PC-3 (cell line): ENCODE measurements around the gene CFAP54. TPM values are rescaled to one million over a fixed set of nuclear protein-coding genes. Genes with fewer than 3 reads are reported as not detected.

Experiments
- ATAC-seq: fragments of 200-7000 bp; cut with Tn5 transposase; 2 replicates; pipeline ENCODE4 v1.9.1; 2020; ENCODE audit warnings: mild to moderate bottlenecking, moderate library complexity
- BruUV-seq: library from RNA; stranded (reverse); fragments of 400-500 nt; replicated peaks from 2 replicates; lab custom pipeline; 2021; lab: Mats Ljungman, UMichigan
- CTCF ChIA-PET: fragments of 300-600 bp; sonication (Branson Sonifier 250); formaldehyde crosslinking; loops from one replicate; lab custom pipeline; 2022; ENCODE audit warnings: antibody characterized with exemption; lab: Charles Lee
- POLR2A ChIA-PET: fragments of 300-600 bp; sonication (Branson Sonifier 250); formaldehyde crosslinking; loops from one replicate; lab custom pipeline; 2022; ENCODE audit warnings: antibody characterized with exemption; ENCODE audit not compliant: unreplicated experiment; lab: Charles Lee
- DNase-seq: peaks from one replicate; pipeline ENCODE4 v3.0.0-alpha.2; 2015
- H2AFZ ChIP-seq: fragments of 300-600 bp; sonication (generic); 2 replicates; pipeline ENCODE4 v1.6.0; 2016; ENCODE audit warnings: antibody characterized with exemption, low read length
- H3F3A ChIP-seq: fragments of 300-600 bp; sonication (generic); one replicate; pipeline ENCODE4 v1.6.0; 2017; ENCODE audit warnings: antibody characterized with exemption, low read length, control low read depth, mild to moderate bottlenecking; ENCODE audit not compliant: unreplicated experiment
- H3K27ac ChIP-seq: fragments of 300-600 bp; sonication (generic); 2 replicates; pipeline ENCODE4 v1.5.1; 2016; ENCODE audit warnings: mild to moderate bottlenecking, low read length
- H3K27me3 ChIP-seq: fragments of 300-600 bp; sonication (generic); 2 replicates; pipeline ENCODE4 v1.6.1; 2016; ENCODE audit warnings: low read length, mixed read lengths
- H3K36me3 ChIP-seq: fragments of 300-600 bp; sonication (generic); 2 replicates; pipeline ENCODE4 v1.6.1; 2016; ENCODE audit warnings: low read depth, mixed run types, low read length, mixed read lengths
- H3K4me1 ChIP-seq: fragments of 300-600 bp; sonication (generic); 2 replicates; pipeline ENCODE4 v1.5.1; 2016; ENCODE audit warnings: low read length; ENCODE audit not compliant: insufficient read depth
- H3K4me2 ChIP-seq: fragments of 300-600 bp; sonication (generic); 2 replicates; pipeline ENCODE4 v1.6.0; 2016; ENCODE audit warnings: low read length
- H3K4me3 ChIP-seq: fragments of 300-600 bp; sonication (generic); 2 replicates; pipeline ENCODE4 v1.5.1; 2016; ENCODE audit warnings: mild to moderate bottlenecking, low read length, mixed read lengths
- H3K79me2 ChIP-seq: fragments of 300-600 bp; sonication (generic); 2 replicates; pipeline ENCODE4 v1.6.1; 2017; ENCODE audit warnings: low read length, mixed read lengths
- H3K9ac ChIP-seq: fragments of 300-600 bp; sonication (generic); 2 replicates; pipeline ENCODE4 v1.6.0; 2016; ENCODE audit warnings: mild to moderate bottlenecking, low read length
- H3K9me2 ChIP-seq: fragments of 300-600 bp; sonication (generic); replicated peaks from 2 replicates; pipeline ENCODE4 v1.6.1; 2016; ENCODE audit warnings: mixed run types, low read length, mixed read lengths
- H3K9me3 ChIP-seq: fragments of 300-600 bp; sonication (generic); 2 replicates; pipeline ENCODE4 v1.6.1; 2016; ENCODE audit warnings: low read length, mixed read lengths
- H4K20me1 ChIP-seq: fragments of 300-600 bp; sonication (generic); 2 replicates; pipeline ENCODE4 v1.6.1; 2016; ENCODE audit warnings: low read length, mixed read lengths
- EZH2 ChIP-seq: fragments of 300-600 bp; sonication (generic); IDR thresholded peaks from one replicate; pipeline ENCODE4 v1.6.1; 2017; ENCODE audit warnings: antibody characterized with exemption, mild to moderate bottlenecking, low read length; ENCODE audit not compliant: unreplicated experiment
- EZH2phosphoT487 ChIP-seq: fragments of 300-600 bp; sonication (generic); IDR thresholded peaks from 2 replicates; pipeline ENCODE4 v1.6.1; 2018; ENCODE audit warnings: mild to moderate bottlenecking, antibody characterized with exemption, low read length, borderline replicate concordance
- intact Hi-C: fragments of 100-400 bp; cut with micrococcal nuclease; formaldehyde crosslinking; loops from 2 replicates; pipeline ENCODE4 v1.9.0; 2023
- total RNA-seq: library from RNA; depleted of rRNA; stranded (reverse); fragments of >200 nt; gene quantifications from 2 replicates; pipeline ENCODE4 v1.2.3, GENCODE V29; 2014
- TF ChIP-seq, protein P1 (sequence below): fragments of 300-600 bp; sonication (generic); conservative IDR thresholded peaks from 2 replicates; pipeline ENCODE4 v1.5.1; 2017; ENCODE audit warnings: antibody characterized with exemption, low read depth, mild to moderate bottlenecking, low read length

CFAP54 gene
- total RNA-seq, 1 experiment from 2014 or later: 0.77 TPM

DNA sequence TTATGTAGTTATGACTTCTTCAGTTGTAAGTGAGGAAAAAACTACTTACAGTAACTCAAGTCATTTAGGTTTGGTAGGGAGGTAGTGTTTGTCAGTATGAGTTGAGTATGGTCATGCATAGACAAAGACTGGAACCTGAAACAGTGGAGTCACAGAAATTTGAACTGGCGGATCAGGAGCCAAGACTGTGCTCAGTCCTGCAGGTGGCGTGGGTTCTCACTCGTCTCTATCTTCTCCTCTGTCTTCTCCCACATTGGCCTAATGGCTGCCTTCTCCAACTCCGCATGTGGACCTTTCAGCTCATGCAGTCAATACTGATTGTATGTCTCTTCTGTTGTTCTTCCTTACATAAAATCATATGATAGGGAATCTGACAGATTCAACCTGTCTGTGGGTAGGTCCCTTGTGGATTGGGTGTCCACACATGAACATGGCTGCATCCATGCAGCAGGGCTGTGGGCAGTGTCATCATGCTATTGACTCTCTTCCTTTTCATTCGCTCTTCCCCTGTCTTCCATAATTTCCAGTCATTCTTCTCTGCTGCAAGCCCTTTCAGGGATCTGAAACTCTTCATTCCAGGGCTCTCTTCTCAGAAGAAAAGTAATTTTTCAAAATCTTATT, 338.9 kb downstream of the CFAP54 start:
- H4K20me1 ChIP-seq: no peaks in the 10 kb centered on the region
- no peaks in the 10 kb centered on the region for H3K9me3 ChIP-seq
- intact Hi-C loops: no loop called here
- no peak overlapping the region for H3K27ac ChIP-seq
- H3K4me3 ChIP-seq: no peak overlapping the region
- DNase-seq (no peak), ATAC-seq (no peak)
- H3K27me3 ChIP-seq: no peaks in the 10 kb centered on the region
- ChIA-PET CTCF (no interaction called here), POLR2A (no interaction called here)
- H3F3A ChIP-seq: no peaks in the 10 kb centered on the region
- H3K4me2 ChIP-seq: no peak overlapping the region
- no peaks in the 10 kb centered on the region for H3K79me2 ChIP-seq
- BruUV-seq: no TSS peak
- no peaks in the 10 kb centered on the region for H3K36me3 ChIP-seq
- H2AFZ ChIP-seq: no peak overlapping the region
- no peak overlapping the region for H3K9ac ChIP-seq
- H3K9me2 ChIP-seq: no peaks in the 10 kb centered on the region
- no peaks in the 10 kb centered on the region for H3K4me1 ChIP-seq
- TF ChIP-seq EZH2: no peak
- TF ChIP-seq, protein P1, sequence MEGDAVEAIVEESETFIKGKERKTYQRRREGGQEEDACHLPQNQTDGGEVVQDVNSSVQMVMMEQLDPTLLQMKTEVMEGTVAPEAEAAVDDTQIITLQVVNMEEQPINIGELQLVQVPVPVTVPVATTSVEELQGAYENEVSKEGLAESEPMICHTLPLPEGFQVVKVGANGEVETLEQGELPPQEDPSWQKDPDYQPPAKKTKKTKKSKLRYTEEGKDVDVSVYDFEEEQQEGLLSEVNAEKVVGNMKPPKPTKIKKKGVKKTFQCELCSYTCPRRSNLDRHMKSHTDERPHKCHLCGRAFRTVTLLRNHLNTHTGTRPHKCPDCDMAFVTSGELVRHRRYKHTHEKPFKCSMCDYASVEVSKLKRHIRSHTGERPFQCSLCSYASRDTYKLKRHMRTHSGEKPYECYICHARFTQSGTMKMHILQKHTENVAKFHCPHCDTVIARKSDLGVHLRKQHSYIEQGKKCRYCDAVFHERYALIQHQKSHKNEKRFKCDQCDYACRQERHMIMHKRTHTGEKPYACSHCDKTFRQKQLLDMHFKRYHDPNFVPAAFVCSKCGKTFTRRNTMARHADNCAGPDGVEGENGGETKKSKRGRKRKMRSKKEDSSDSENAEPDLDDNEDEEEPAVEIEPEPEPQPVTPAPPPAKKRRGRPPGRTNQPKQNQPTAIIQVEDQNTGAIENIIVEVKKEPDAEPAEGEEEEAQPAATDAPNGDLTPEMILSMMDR: 0 out of 2 replicates have a peak, but pooled peaks have one; percentile 18

DNA sequence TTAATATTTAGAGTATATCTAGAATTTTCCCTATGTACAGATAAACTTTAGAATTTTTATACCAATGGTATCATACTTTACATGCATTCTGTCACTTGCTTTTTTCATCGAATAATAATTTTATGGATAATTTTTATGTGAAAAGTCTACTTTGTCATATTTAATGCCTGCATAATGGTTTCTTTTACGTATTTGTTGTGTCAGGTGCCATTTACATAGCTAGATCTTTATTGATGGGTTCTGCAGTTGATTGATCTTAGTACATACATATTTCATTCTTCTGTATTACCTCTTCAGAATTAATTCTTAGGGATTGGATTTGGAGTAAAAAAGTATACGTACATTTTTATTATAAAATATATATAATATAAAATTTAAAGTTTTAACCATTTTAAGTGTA, 340.0 kb downstream of the CFAP54 start:
- no peaks in the 10 kb centered on the region for H3K79me2 ChIP-seq
- no peak overlapping the region for H3K4me3 ChIP-seq
- H3K27ac ChIP-seq: no peak overlapping the region
- intact Hi-C loops: no loop called here
- H3K9me3 ChIP-seq: no peaks in the 10 kb centered on the region
- ATAC-seq (no peak), DNase-seq (no peak)
- no peak overlapping the region for H2AFZ ChIP-seq
- no peaks in the 10 kb centered on the region for H3K27me3 ChIP-seq
- no peak for TF ChIP-seq EZH2phosphoT487
- TF ChIP-seq, protein P1: no peak
- no peak for TF ChIP-seq EZH2
- H3K9me2 ChIP-seq: no peaks in the 10 kb centered on the region
- no peak overlapping the region for H3K4me2 ChIP-seq
- ChIA-PET POLR2A (no interaction called here), CTCF (no interaction called here)
- H3F3A ChIP-seq: no peaks in the 10 kb centered on the region
- no peaks in the 10 kb centered on the region for H3K4me1 ChIP-seq
- H3K36me3 ChIP-seq: no peaks in the 10 kb centered on the region
- H3K9ac ChIP-seq: no peak overlapping the region
- BruUV-seq: no TSS peak
- no peaks in the 10 kb centered on the region for H4K20me1 ChIP-seq

DNA sequence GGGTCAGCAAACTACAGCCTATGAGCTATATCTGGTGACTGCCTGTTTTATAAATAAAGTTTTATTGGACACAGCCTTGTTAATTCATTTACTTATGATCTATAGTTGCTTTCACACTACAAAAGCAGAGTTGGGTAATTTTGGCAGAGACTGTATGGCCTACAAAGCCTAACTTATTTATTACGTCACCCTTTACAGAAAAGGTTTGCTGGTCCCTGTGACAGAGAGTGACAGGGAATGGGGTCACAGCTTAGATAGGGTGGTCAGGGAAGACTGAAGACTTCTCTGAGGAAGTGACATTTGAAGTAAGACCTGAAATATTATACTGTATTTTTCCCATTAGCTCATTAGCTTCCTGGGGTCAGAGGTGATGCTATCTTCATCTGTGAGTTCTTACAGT, 342.0 kb downstream of the CFAP54 start:
- no peak overlapping the region for H2AFZ ChIP-seq
- no peak overlapping the region for H3K4me3 ChIP-seq
- no peaks in the 10 kb centered on the region for H3F3A ChIP-seq
- no peaks in the 10 kb centered on the region for H3K79me2 ChIP-seq
- H4K20me1 ChIP-seq: no peaks in the 10 kb centered on the region
- no peaks in the 10 kb centered on the region for H3K4me1 ChIP-seq
- H3K27me3 ChIP-seq: no peaks in the 10 kb centered on the region
- DNase-seq: no peak
- no peaks in the 10 kb centered on the region for H3K36me3 ChIP-seq
- ChIA-PET POLR2A (no interaction called here), CTCF (no interaction called here)
- intact Hi-C loops: no loop called here
- no peak for ATAC-seq
- no peak overlapping the region for H3K27ac ChIP-seq
- no peaks in the 10 kb centered on the region for H3K9me3 ChIP-seq
- no peaks in the 10 kb centered on the region for H3K9me2 ChIP-seq
- H3K4me2 ChIP-seq: no peak overlapping the region
- no TSS peak for BruUV-seq
- TF ChIP-seq EZH2phosphoT487 (no peak), EZH2 (no peak)
- TF ChIP-seq, protein P1: no peak
- no peak overlapping the region for H3K9ac ChIP-seq
